Esophagus muscularis mucosa (tissue), 4 donors: Measurements from ENCODE around the gene SEPTIN7. TPM values are rescaled to one million over a fixed set of nuclear protein-coding genes. Genes with fewer than 3 reads are reported as not detected.

ENCODE experiments used
- DNase-seq: peaks from one replicate; pipeline ENCODE4 v3.0.0-alpha.2; 2017; ENCODE audit errors: extremely low spot score
- H3K27ac ChIP-seq, 4 donors: fragments of 200-600 bp; sonication (generic); replicated peaks in 1 of 4; 1 replicate in 3 of 4; 2 replicates in 1 of 4; pipeline ENCODE4 v1.5.1; 2016 to 2019; ENCODE audit warnings: mild to moderate bottlenecking in 1 of 4
- H3K27me3 ChIP-seq, 4 donors: fragments of 200-600 bp; sonication (generic); one replicate each; pipeline versions ENCODE4 v1.5.1 to v1.6.0; 2016 to 2019
- H3K36me3 ChIP-seq, 4 donors: fragments of 200-600 bp; sonication (generic); one replicate each; pipeline ENCODE4 v1.5.1; 2016 to 2019
- H3K4me1 ChIP-seq, 4 donors: fragments of 200-600 bp; sonication (generic); one replicate each; pipeline ENCODE4 v1.5.1; 2016 to 2019
- H3K4me3 ChIP-seq, 4 donors: fragments of 200-600 bp; sonication (generic); 1 replicate in 2 of 4; 2 replicates in 2 of 4; pipeline ENCODE4 v1.5.1; 2016 to 2019; ENCODE audit warnings: mild to moderate bottlenecking in 4 of 4, moderate library complexity in 1 of 4
- H3K9me3 ChIP-seq, 4 donors: fragments of 200-600 bp; sonication (generic); 1 replicate in 3 of 4; 2 replicates in 1 of 4; pipeline ENCODE4 v1.5.1; 2016 to 2019
- CTCF ChIP-seq, 3 experiments: fragments of 200-600 bp in 2 of 3; fragments of 450-650 bp in 1 of 3; sonication (generic) in 2 of 3; IDR thresholded peaks; one replicate each; pipeline ENCODE4 v1.5.1; 2017 to 2019; ENCODE audit warnings: antibody characterized with exemption in 3 of 3, mild to moderate bottlenecking in 2 of 3, moderate library complexity in 1 of 3
- EP300 ChIP-seq: sonication (generic); formaldehyde crosslinking; IDR thresholded peaks from one replicate; pipeline ENCODE4 v1.6.1; 2017; ENCODE audit warnings: antibody characterized with exemption
- POLR2A ChIP-seq: fragments of 450-650 bp; IDR thresholded peaks from one replicate; pipeline ENCODE4 v1.6.1; 2017; ENCODE audit warnings: antibody characterized with exemption, moderate library complexity, mild to moderate bottlenecking, low read depth
- POLR2AphosphoS5 ChIP-seq, 2 donors: sonication (generic); formaldehyde crosslinking; IDR thresholded peaks; one replicate each; pipeline ENCODE4 v1.6.1; 2017; ENCODE audit warnings: antibody characterized with exemption in 2 of 2
- WGBS: methylation state at CpG from one replicate; pipeline ENCODE4 v1.1.5; 2018; 5-methylcytosine and 5-hydroxymethylcytosine counted together
- intact Hi-C: fragments of 100-400 bp; cut with DNase I; formaldehyde crosslinking; loops from one replicate; pipeline ENCODE4 v1.15.1; 2023
- total RNA-seq, 4 donors: library from RNA; depleted of rRNA; stranded (reverse); fragments of >200 nt; gene quantifications; one replicate each; pipeline versions ENCODE4 v1.1.0 to v1.2.1, GENCODE V29; 2016

SEPTIN7 gene
- total RNA-seq, 4 donors from 2014 or later, result 262 to 353 (median 300) TPM

GRCh38 chr7:35799846-35800717 is 775 bp upstream of the SEPTIN7 start:
- Histone ChIP-seq H3K36me3 (no peaks in the 10 kb centered on the region), H3K4me3 (peak overlapping the region; percentile 71 to 99 (median 96)), H3K4me1 (peaks cover 25 to 40% (median 36%) of the 10 kb centered on the region in 4 donors), H3K27me3 (no peaks in the 10 kb centered on the region), H3K27ac (peak overlapping the region; percentile 96 to 99 (median 98)), H3K9me3 (no peaks in the 10 kb centered on the region)
- peak; percentile 97 for DNase-seq
- no peak for TF ChIP-seq POLR2AphosphoS5 (IDR thresholded peaks at IDR 0.05)
- no peak for TF ChIP-seq CTCF (IDR thresholded peaks at IDR 0.05)
- no peak for TF ChIP-seq EP300
- no peak for TF ChIP-seq POLR2A
- 4% methylated on average over 31 of the region's 37 CpGs for WGBS
- intact Hi-C loops, result loop anchor here (2.0 to 5.0 kb wide), 4 partner anchors 42 to 107 kb away; partner anchors contain the start of gene HERPUD2

- 0% methylated on average over 17 of the region's 70 CpGs for WGBS
- peak; percentile 61 to 63 (median 62) for TF ChIP-seq CTCF (IDR thresholded peaks at IDR 0.05)
- no peak for TF ChIP-seq EP300
- no peak for TF ChIP-seq POLR2A
- TF ChIP-seq POLR2AphosphoS5 (IDR thresholded peaks at IDR 0.05), result peak in 1 of 2 donors; percentile 19
- no peaks in the 10 kb centered on the region for H3K9me3 ChIP-seq
- no peaks in the 10 kb centered on the region for H3K36me3 ChIP-seq
- intact Hi-C loops, result loop anchor here (2.0 to 5.0 kb wide), 4 partner anchors 41 to 105 kb away; partner anchors contain the start of gene HERPUD2
- DNase-seq, result peak; percentile 93
- H3K27me3 ChIP-seq, result no peaks in the 10 kb centered on the region
- H3K4me3 ChIP-seq, result peak overlapping the region; percentile 71 to 99 (median 96)
- H3K27ac ChIP-seq, result peak overlapping the region; percentile 96 to 99 (median 98)
- H3K4me1 ChIP-seq, result peaks cover 35 to 54% (median 50%) of the 10 kb centered on the region in 4 donors
Measured at GRCh38 chr7:35801392-35802101, 690 bp downstream of the SEPTIN7 start.

- TF ChIP-seq POLR2A, result no peak
- TF ChIP-seq CTCF (IDR thresholded peaks at IDR 0.05), result peak in 1 of 3 experiments; percentile 9
- no peak for TF ChIP-seq POLR2AphosphoS5 (IDR thresholded peaks at IDR 0.05)
- TF ChIP-seq EP300, result no peak
- DNase-seq, result no peak
- WGBS, result 0% methylated on average over 4 of the region's 4 CpGs
- H3K27ac ChIP-seq, result peak overlapping the region; percentile 96 to 99 (median 98)
- peaks cover 35 to 59% (median 51%) of the 10 kb centered on the region in 4 donors for H3K4me1 ChIP-seq
- H3K9me3 ChIP-seq, result no peaks in the 10 kb centered on the region
- peak overlapping the region; percentile 71 to 99 (median 96) for H3K4me3 ChIP-seq
- H3K27me3 ChIP-seq, result no peaks in the 10 kb centered on the region
- intact Hi-C loops, result loop anchor here (5.0 kb wide), 3 partner anchors 40 to 105 kb away; partner anchors contain the start of gene HERPUD2
- H3K36me3 ChIP-seq, result no peaks in the 10 kb centered on the region
Measured at GRCh38 chr7:35802102-35802466, 1.2 kb downstream of the SEPTIN7 start.

GRCh38 chr7:35802649-35803048 is 1.8 kb downstream of the SEPTIN7 start:
- Histone ChIP-seq H3K27ac (peak overlapping the region; percentile 96 to 99 (median 98)), H3K27me3 (no peaks in the 10 kb centered on the region), H3K4me1 (peaks cover 35 to 64% (median 54%) of the 10 kb centered on the region in 4 donors), H3K9me3 (no peaks in the 10 kb centered on the region), H3K4me3 (peak overlapping the region; percentile 71 to 99 (median 96)), H3K36me3 (no peaks in the 10 kb centered on the region)
- WGBS, result 7% methylated on average over 3 of the region's 3 CpGs
- intact Hi-C loops, result loop anchor here (5.0 kb wide), 3 partner anchors 40 to 105 kb away; partner anchors contain the start of gene HERPUD2
- TF ChIP-seq POLR2AphosphoS5 (IDR thresholded peaks at IDR 0.05) (no peak), POLR2A (no peak), CTCF (IDR thresholded peaks at IDR 0.05) (no peak), EP300 (no peak)
- DNase-seq, result no peak
